ENCODE results near the gene NUTF2.

- TF ChIP-seq CTCF (IDR thresholded peaks at IDR 0.05 in 4 of 5, conservative IDR thresholded peaks at IDR 0.05 in 1 of 5) (no peak), POLR2A (IDR thresholded peaks at IDR 0.05) (no peak)
These were observed 12.5 kb upstream of the NUTF2 start for GRCh38 chr16:67834242-67834614.
